Measurements from ENCODE around the gene BLOC1S6. TPM values are rescaled to one million over a fixed set of nuclear protein-coding genes. Genes with fewer than 3 reads are reported as not detected.

Gene BLOC1S6
- total and polyA plus RNA-seq, 9 of the 15 experiments (the other 6 are each of a cell fraction or from before 2014, with no cell fraction given), result 18.2 to 72.4 (median 38.4) TPM

- intact Hi-C loops (cut with micrococcal nuclease), result loop anchor here (10.0 kb wide), 1 partner anchor 452 kb away; no protein-coding TSS in a partner anchor
- Histone ChIP-seq H2AFZ (ENCODE audit: low read depth, low read length) (0 out of 2 replicates have a peak overlapping the region, but pooled peaks have one; percentile 24), H3K27ac (ENCODE audit: extremely low read depth, low read depth, low read length) (no peak overlapping the region), H3K9ac (ENCODE audit: insufficient read depth in 1 of 2, low read depth in 2 of 2, low read length in 2 of 2) (no peak overlapping the region; a peak in 1 of 4 replicates), H4K20me1 (replicated peaks; ENCODE audit: control insufficient read depth, insufficient read depth, low read length) (no peaks in the 10 kb centered on the region), H3K9me3 (replicated peaks; ENCODE audit: control insufficient read depth, insufficient read depth, low read depth, low read length) (no peaks in the 10 kb centered on the region), H3K4me3 (no peak overlapping the region), H3K36me3 (ENCODE audit: control insufficient read depth, insufficient read depth, low read length) (no peaks in the 10 kb centered on the region), H3K4me1 (replicated peaks in 1 of 2; ENCODE audit: control insufficient read depth in 2 of 2, insufficient read depth in 2 of 2, low read length in 2 of 2) (no peaks in the 10 kb centered on the region), H3K27me3 (ENCODE audit: control insufficient read depth in 2 of 2, insufficient read depth in 2 of 2, low read length in 2 of 2) (no peaks in the 10 kb centered on the region), H3K9me1 (ENCODE audit: control insufficient read depth, insufficient read depth, low read length) (no peaks in the 10 kb centered on the region), H3K4me2 (ENCODE audit: insufficient read depth, low read length) (no peak overlapping the region), H3K79me2 (ENCODE audit: control insufficient read depth, insufficient read depth, low read length) (no peaks in the 10 kb centered on the region)
- BruUV-seq (replicated peaks), result no TSS peak
- CTCF ChIA-PET (ENCODE audit: low intra/inter-chr PET ratio), result interaction anchor here (0.6 to 8.1 kb wide), 3 partner anchors 158 to 222 kb away, joined by 3 to 168 read pairs (median 3); no protein-coding TSS in a partner anchor
- WGBS (ENCODE audit: insufficient coverage, low coverage, missing lambda C conversion rate), result 12% methylated on average over 3 of the region's 3 CpGs
- FAIRE-seq, result no peak
- no peak for DNase-seq (ENCODE audit: extremely low read depth in 1 of 4, low spot score in 3 of 4)
- POLR2A ChIA-PET, result interaction anchor here (1.5 to 1.6 kb wide), 2 partner anchors 14 to 94 kb away, joined by 3 to 4 read pairs; partner anchors contain the start of gene SLC30A4
- no peak; the same call in 2 of the 3 replicates for ATAC-seq
- in situ Hi-C loops (cut with MboI), result loop anchor here (25.0 kb wide), 1 partner anchor 430 kb away; the partner anchor contains the start of gene SHF
- no peak for TF ChIP-seq ATF6 (CRISPR knock-in tag; IDR thresholded peaks at IDR 0.05)
- no peak for TF ChIP-seq CREM (IDR thresholded peaks at IDR 0.05; ENCODE audit: low read depth)
- TF ChIP-seq HLTF (IDR thresholded peaks at IDR 0.05), result no peak
- TF ChIP-seq ARHGAP35 (IDR thresholded peaks at IDR 0.05; ENCODE audit: partially characterized antibody), result no peak
- no peak for TF ChIP-seq ZNF512 (tag; IDR thresholded peaks at IDR 0.05)
- TF ChIP-seq RUNX1 (IDR thresholded peaks at IDR 0.05; ENCODE audit: low read depth), result no peak
- no peak for TF ChIP-seq ZNF639 (CRISPR knock-in tag; conservative IDR thresholded peaks at IDR 0.05 in 1 of 2, IDR thresholded peaks at IDR 0.05 in 1 of 2)
- no peak for TF ChIP-seq TCF7 (IDR thresholded peaks at IDR 0.05; ENCODE audit: borderline replicate concordance)
- no peak for TF ChIP-seq MEF2A (IDR thresholded peaks at IDR 0.05; ENCODE audit: control insufficient read depth, low read depth, low read length)
- TF ChIP-seq ZNF518B (CRISPR knock-in tag; IDR thresholded peaks at IDR 0.05), result no peak
- no peak for TF ChIP-seq SLC30A9 (CRISPR knock-in tag; IDR thresholded peaks at IDR 0.05)
These were observed 29.7 kb downstream of the BLOC1S6 start for GRCh38 chr15:45616901-45617323.

Data from K562 (cell line).